Measurements from ENCODE around the gene WDR27.
"Not testable (repeated sequence)": the region's sequence is repeated elsewhere in the genome, so short reads cannot be mapped to it uniquely, and the experiment has no call there.

The WDR27 gene

GRCh38 chr6:169528755-169529154 lies 173.1 kb downstream of the WDR27 start:
- no peak for DNase-seq (ENCODE audit: low spot score)
- in situ Hi-C loops (cut with MboI; ENCODE audit: low sequenced_read_pairs, unreplicated experiment): no loop called here
- no peak for TF ChIP-seq CTCF (IDR thresholded peaks at IDR 0.05; ENCODE audit: borderline replicate concordance, control extremely low read depth, extremely low read depth, insufficient read depth, missing control alignments)

- DNase-seq (ENCODE audit: low spot score): no peak
- in situ Hi-C loops (cut with MboI; ENCODE audit: low sequenced_read_pairs, unreplicated experiment): no loop called here
- TF ChIP-seq CTCF (IDR thresholded peaks at IDR 0.05; ENCODE audit: borderline replicate concordance, control extremely low read depth, extremely low read depth, insufficient read depth, missing control alignments): no peak
Observed at GRCh38 chr6:169527306-169527705, 174.5 kb downstream of the WDR27 start.

GRCh38 chr6:169521825-169522224 lies 180.0 kb downstream of the WDR27 start:
- in situ Hi-C loops (cut with MboI; ENCODE audit: low sequenced_read_pairs, unreplicated experiment): no loop called here
- no peak for DNase-seq (ENCODE audit: low spot score)
- no peak for TF ChIP-seq CTCF (IDR thresholded peaks at IDR 0.05; ENCODE audit: borderline replicate concordance, control extremely low read depth, extremely low read depth, insufficient read depth, missing control alignments)

GRCh38 chr6:169520104-169520503 lies 181.7 kb downstream of the WDR27 start:
- in situ Hi-C loops (cut with MboI; ENCODE audit: low sequenced_read_pairs, unreplicated experiment): no loop called here
- TF ChIP-seq CTCF (IDR thresholded peaks at IDR 0.05; ENCODE audit: borderline replicate concordance, control extremely low read depth, extremely low read depth, insufficient read depth, missing control alignments): no peak

GRCh38 chr6:169518451-169518850 lies 183.4 kb downstream of the WDR27 start:
- TF ChIP-seq CTCF (IDR thresholded peaks at IDR 0.05; ENCODE audit: borderline replicate concordance, control extremely low read depth, extremely low read depth, insufficient read depth, missing control alignments): no peak
- DNase-seq (ENCODE audit: low spot score): no peak
- in situ Hi-C loops (cut with MboI; ENCODE audit: low sequenced_read_pairs, unreplicated experiment): no loop called here

More at GRCh38 chr6:169520104-169520503, 181.7 kb downstream of the WDR27 start:
- DNase-seq (ENCODE audit: low spot score): no peak

- in situ Hi-C loops (cut with MboI; ENCODE audit: low sequenced_read_pairs, unreplicated experiment): no loop called here
- TF ChIP-seq CTCF (IDR thresholded peaks at IDR 0.05; ENCODE audit: borderline replicate concordance, control extremely low read depth, extremely low read depth, insufficient read depth, missing control alignments): no peak
- no peak for DNase-seq (ENCODE audit: low spot score)
Observed at GRCh38 chr6:169513478-169514193, 188.2 kb downstream of the WDR27 start.

- DNase-seq (ENCODE audit: low spot score); in situ Hi-C loops (cut with MboI; ENCODE audit: low sequenced_read_pairs, unreplicated experiment): not testable (repeated sequence)
Observed at GRCh38 chr6:169511785-169512184, 190.0 kb downstream of the WDR27 start.
